H1 (cell line): ENCODE results near the gene DYNLT5. TPM values are rescaled to one million over a fixed set of nuclear protein-coding genes. Genes with fewer than 3 reads are reported as not detected.

Experiments used
- BACH1 ChIP-seq: IDR thresholded peaks from 2 replicates; pipeline ENCODE4 v1.6.1; 2012; ENCODE audit warnings: low read length, improper control_type of control experiment
- BRCA1 ChIP-seq: IDR thresholded peaks from 2 replicates; pipeline ENCODE4 v1.6.1; 2012; ENCODE audit warnings: low read depth, low read length, improper control_type of control experiment
- CBX8 ChIP-seq: fragments of 300-800, 300-1000 bp; sonication (generic); IDR thresholded peaks from 2 replicates; pipeline ENCODE4 v1.7.1; 2016; ENCODE audit warnings: low read depth, low read length, borderline replicate concordance
- CTBP2 ChIP-seq: IDR thresholded peaks from 2 replicates; pipeline ENCODE4 v1.7.0; 2011; ENCODE audit warnings: borderline replicate concordance, mild to moderate bottlenecking, moderate library complexity, mixed read lengths, low read length; ENCODE audit not compliant: insufficient read depth, insufficient read length
- EZH2 ChIP-seq: fragments of 200-600 bp; sonication (generic); IDR thresholded peaks from 2 replicates; pipeline ENCODE4 v1.7.1; 2012; ENCODE audit warnings: low read depth, mild to moderate bottlenecking, moderate library complexity, low read length, inconsistent platforms; ENCODE audit not compliant: severe bottlenecking
- GABPA ChIP-seq: IDR thresholded peaks from 2 replicates; pipeline ENCODE4 v1.6.1; 2011; ENCODE audit warnings: mild to moderate bottlenecking, low read length, moderate library complexity, borderline replicate concordance; ENCODE audit not compliant: insufficient read depth
- GTF2F1 ChIP-seq: IDR thresholded peaks from 2 replicates; pipeline ENCODE4 v1.6.1; 2012; ENCODE audit warnings: low read depth, low read length, improper control_type of control experiment, borderline replicate concordance
- HDAC6 ChIP-seq: IDR thresholded peaks from one replicate; pipeline ENCODE4 v1.7.1; 2012; ENCODE audit warnings: low read depth, mild to moderate bottlenecking, inconsistent platforms, low read length, moderate library complexity
- JUN ChIP-seq: IDR thresholded peaks from 2 replicates; pipeline ENCODE4 v1.6.1; 2011; ENCODE audit warnings: low read depth, mild to moderate bottlenecking, improper control_type of control experiment, low read length
- KDM4A ChIP-seq: IDR thresholded peaks from one replicate; pipeline ENCODE4 v1.7.1; 2012; ENCODE audit warnings: low read depth, mild to moderate bottlenecking, moderate library complexity, low read length, inconsistent platforms; ENCODE audit not compliant: severe bottlenecking
- POLR2A ChIP-seq, 2 experiments: IDR thresholded peaks; 1 replicate in 1 of 2; 2 replicates in 1 of 2; pipeline ENCODE4 v1.6.1; 2011; ENCODE audit warnings: low read depth in 2 of 2, low read length in 2 of 2, mild to moderate bottlenecking in 2 of 2; ENCODE audit errors: control extremely low read depth in 1 of 2
- POLR2AphosphoS5 ChIP-seq: IDR thresholded peaks from 2 replicates; pipeline ENCODE4 v1.6.1; 2011; ENCODE audit warnings: low read depth, low read length
- POU5F1 ChIP-seq: IDR thresholded peaks from 2 replicates; pipeline ENCODE4 v1.6.1; 2011; ENCODE audit warnings: low read depth, mild to moderate bottlenecking, low read length, moderate library complexity
- SAP30 ChIP-seq: fragments of 300-600 bp; sonication (generic); IDR thresholded peaks from 2 replicates; pipeline ENCODE4 v1.7.1; 2012; ENCODE audit warnings: low read length, moderate library complexity, mild to moderate bottlenecking, inconsistent platforms; ENCODE audit not compliant: insufficient read depth, insufficient replicate concordance
- SIN3A ChIP-seq, 2 experiments: IDR thresholded peaks in 1 of 2; conservative IDR thresholded peaks in 1 of 2; 2 replicates each; pipeline ENCODE4 v1.6.1; 2011 to 2012; ENCODE audit warnings: low read length in 2 of 2, improper control_type of control experiment in 1 of 2, low read depth in 1 of 2, mild to moderate bottlenecking in 1 of 2
- SP2 ChIP-seq: IDR thresholded peaks from 2 replicates; pipeline ENCODE4 v1.6.1; 2012; ENCODE audit warnings: mild to moderate bottlenecking, low read length, inconsistent platforms
- TBP ChIP-seq: IDR thresholded peaks from 2 replicates; pipeline ENCODE4 v1.6.1; 2011; ENCODE audit warnings: low read depth, low read length, improper control_type of control experiment
- YY1 ChIP-seq: IDR thresholded peaks from 2 replicates; pipeline ENCODE4 v1.6.1; 2011; ENCODE audit warnings: low read depth, mild to moderate bottlenecking, low read length
- polyA plus RNA-seq, 7 experiments: library from polyadenylated mRNA; depleted of rRNA in 3 of 7; stranded (reverse) in 5 of 7; unstranded in 2 of 7; fragments of >200 nt in 5 of 7; fragments of 200-250 nt in 2 of 7; gene quantifications; 1 replicate in 5 of 7; 2 replicates in 1 of 7; 4 replicates in 1 of 7; pipeline versions ENCODE4 v1.2.1 to v1.2.3, GENCODE V29; 2011 to 2013; ENCODE audit warnings: missing spikeins in 2 of 7, mixed read lengths in 2 of 7
- total RNA-seq: library from RNA; stranded (reverse); fragmentation: NEBNext Ultra II Directional; extraction: Animal tissue kit (Norgen Biotek cat#: 25700); gene quantifications from 2 replicates; pipeline ENCODE4 v1.2.1, GENCODE V29; 2021
- TF ChIP-seq, protein P1 (sequence below): IDR thresholded peaks from 2 replicates; pipeline ENCODE4 v1.6.1; 2012; ENCODE audit warnings: low read length, inconsistent platforms
- TF ChIP-seq, protein P2 (sequence below): IDR thresholded peaks from 2 replicates; pipeline ENCODE4 v1.6.1; 2011; ENCODE audit warnings: low read depth, mild to moderate bottlenecking, low read length; ENCODE audit not compliant: insufficient read depth

The DYNLT5 gene
- total and polyA plus RNA-seq, 2 of the 8 experiments (the other 6 are each of a cell fraction or from before 2014, with no cell fraction given), result 0.93 to 1.5 TPM

DNA sequence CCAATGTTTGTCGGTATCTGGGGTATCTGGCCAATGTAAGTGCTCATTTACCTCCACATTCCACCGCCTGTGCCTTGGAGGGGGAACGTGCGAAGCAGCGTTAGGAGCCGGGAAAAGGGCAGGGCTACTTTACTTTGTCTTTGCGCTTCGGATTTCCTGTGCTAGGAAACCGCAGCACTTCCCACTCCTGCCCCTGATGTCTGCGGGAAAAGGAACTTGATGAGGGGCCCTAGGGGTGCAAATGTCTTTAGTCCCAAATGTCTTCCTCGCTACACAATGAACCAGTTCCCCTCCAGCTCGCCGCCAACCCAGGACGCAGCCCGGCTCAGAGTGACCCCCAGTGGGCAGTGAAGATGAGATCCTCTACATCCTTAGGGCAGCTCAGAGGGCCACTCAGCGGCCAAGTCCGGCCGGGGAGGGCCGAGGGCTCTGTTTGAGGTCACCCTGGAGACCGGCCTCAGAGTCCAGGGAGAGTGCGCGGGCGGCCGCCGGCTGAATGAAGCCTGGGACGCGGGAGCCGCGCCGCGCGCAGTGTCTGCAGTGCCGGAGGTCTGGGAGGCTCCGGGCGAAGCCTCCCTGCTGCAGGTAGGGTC is at the start of gene DYNLT5 (continued):
- TF ChIP-seq TBP (0 out of 2 replicates have a peak, but pooled peaks have one; percentile 39), CTBP2 (no peak), POLR2A (IDR thresholded peaks at IDR 0.05; ENCODE audit: control extremely low read depth in 1 of 2, low read depth in 2 of 2, low read length in 2 of 2) (peak in 1 of 2 experiments; percentile 65; a peak in 2 of 3 replicates), KDM4A (peak; percentile 94), SP2 (no peak), BRCA1 (no peak), EZH2 (peak; percentile 51), GTF2F1 (no peak), JUN (no peak), HDAC6 (no peak), POU5F1 (no peak), CBX8 (no peak), GABPA (no peak), YY1 (no peak), BACH1 (no peak), SAP30 (no peak), SIN3A (conservative IDR thresholded peaks at IDR 0.05 in 1 of 2, IDR thresholded peaks at IDR 0.05 in 1 of 2; ENCODE audit: low read depth in 1 of 2, low read length in 2 of 2) (no peak), POLR2AphosphoS5 (no peak)
- TF ChIP-seq, protein P1, sequence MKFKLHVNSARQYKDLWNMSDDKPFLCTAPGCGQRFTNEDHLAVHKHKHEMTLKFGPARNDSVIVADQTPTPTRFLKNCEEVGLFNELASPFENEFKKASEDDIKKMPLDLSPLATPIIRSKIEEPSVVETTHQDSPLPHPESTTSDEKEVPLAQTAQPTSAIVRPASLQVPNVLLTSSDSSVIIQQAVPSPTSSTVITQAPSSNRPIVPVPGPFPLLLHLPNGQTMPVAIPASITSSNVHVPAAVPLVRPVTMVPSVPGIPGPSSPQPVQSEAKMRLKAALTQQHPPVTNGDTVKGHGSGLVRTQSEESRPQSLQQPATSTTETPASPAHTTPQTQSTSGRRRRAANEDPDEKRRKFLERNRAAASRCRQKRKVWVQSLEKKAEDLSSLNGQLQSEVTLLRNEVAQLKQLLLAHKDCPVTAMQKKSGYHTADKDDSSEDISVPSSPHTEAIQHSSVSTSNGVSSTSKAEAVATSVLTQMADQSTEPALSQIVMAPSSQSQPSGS, result no peak
- TF ChIP-seq, protein P2, sequence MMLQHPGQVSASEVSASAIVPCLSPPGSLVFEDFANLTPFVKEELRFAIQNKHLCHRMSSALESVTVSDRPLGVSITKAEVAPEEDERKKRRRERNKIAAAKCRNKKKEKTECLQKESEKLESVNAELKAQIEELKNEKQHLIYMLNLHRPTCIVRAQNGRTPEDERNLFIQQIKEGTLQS, result no peak
